Neutrophil (primary cell): ENCODE data around the gene ZFP91.

Experiments used
- H3K27ac ChIP-seq: fragments of 200-600 bp; sonication (generic); 2 replicates; pipeline ENCODE4 v1.5.1; 2016; ENCODE audit warnings: mild to moderate bottlenecking, moderate library complexity
- H3K27me3 ChIP-seq: fragments of 200-600 bp; sonication (generic); 2 replicates; pipeline ENCODE4 v1.6.0; 2016; ENCODE audit warnings: mild to moderate bottlenecking
- H3K36me3 ChIP-seq: fragments of 200-600 bp; sonication (generic); 2 replicates; pipeline ENCODE4 v1.5.1; 2017
- H3K4me1 ChIP-seq, 2 experiments: fragments of 200-600 bp in 1 of 2; sonication (generic) in 1 of 2; 1 replicate in 1 of 2; 2 replicates in 1 of 2; pipeline versions ENCODE4 v1.5.1 to v1.6.1; 2013 to 2016; ENCODE audit warnings: low read depth in 1 of 2, low read length in 1 of 2, mild to moderate bottlenecking in 1 of 2, moderate library complexity in 1 of 2; ENCODE audit not compliant: control insufficient read depth in 1 of 2, insufficient read depth in 1 of 2
- H3K4me3 ChIP-seq, 2 experiments: fragments of 200-600 bp in 1 of 2; sonication (generic) in 1 of 2; 1 replicate in 1 of 2; 2 replicates in 1 of 2; pipeline ENCODE4 v1.5.1; 2013 to 2016; ENCODE audit warnings: low read depth in 1 of 2, low read length in 1 of 2, mild to moderate bottlenecking in 1 of 2, moderate library complexity in 1 of 2
- H3K9me3 ChIP-seq: fragments of 200-600 bp; sonication (generic); 2 replicates; pipeline ENCODE4 v1.5.1; 2016
- CTCF ChIP-seq: fragments of 200-600 bp; sonication (generic); IDR thresholded peaks from 2 replicates; pipeline ENCODE4 v1.5.1; 2016; ENCODE audit warnings: antibody characterized with exemption

Gene ZFP91

GRCh38 chr11:58631378-58631777 lies 52.5 kb downstream of the ZFP91 start:
- Histone ChIP-seq H3K36me3 (peaks cover 8% of the 10 kb centered on the region), H3K4me1 (no peaks in the 10 kb centered on the region), H3K27ac (no peak overlapping the region), H3K27me3 (no peaks in the 10 kb centered on the region), H3K4me3 (no peak overlapping the region), H3K9me3 (no peaks in the 10 kb centered on the region)
- TF ChIP-seq CTCF, result no peak

GRCh38 chr11:58632510-58632909 lies 53.6 kb downstream of the ZFP91 start:
- TF ChIP-seq CTCF, result no peak
- Histone ChIP-seq H3K9me3 (no peaks in the 10 kb centered on the region), H3K4me3 (no peak overlapping the region), H3K36me3 (peaks cover 5% of the 10 kb centered on the region), H3K27me3 (no peaks in the 10 kb centered on the region), H3K4me1 (no peaks in the 10 kb centered on the region), H3K27ac (no peak overlapping the region)

GRCh38 chr11:58636587-58636986 lies 57.7 kb downstream of the ZFP91 start:
- no peak for TF ChIP-seq CTCF
- no peak overlapping the region for H3K27ac ChIP-seq

GRCh38 chr11:58637371-58637770 lies 58.5 kb downstream of the ZFP91 start:
- Histone ChIP-seq H3K27ac (no peak overlapping the region), H3K4me3 (no peak overlapping the region), H3K4me1 (no peaks in the 10 kb centered on the region), H3K9me3 (no peaks in the 10 kb centered on the region), H3K36me3 (no peaks in the 10 kb centered on the region), H3K27me3 (no peaks in the 10 kb centered on the region)
- no peak for TF ChIP-seq CTCF

More at GRCh38 chr11:58636587-58636986, 57.7 kb downstream of the ZFP91 start:
- no peaks in the 10 kb centered on the region for H3K9me3 ChIP-seq
- no peaks in the 10 kb centered on the region for H3K4me1 ChIP-seq
- no peak overlapping the region for H3K4me3 ChIP-seq
- no peaks in the 10 kb centered on the region for H3K36me3 ChIP-seq
- no peaks in the 10 kb centered on the region for H3K27me3 ChIP-seq

- Histone ChIP-seq H3K36me3 (no peaks in the 10 kb centered on the region), H3K4me1 (no peaks in the 10 kb centered on the region), H3K9me3 (no peaks in the 10 kb centered on the region), H3K4me3 (no peak overlapping the region), H3K27me3 (no peaks in the 10 kb centered on the region), H3K27ac (no peak overlapping the region)
- TF ChIP-seq CTCF, result no peak
Observed at GRCh38 chr11:58639103-58639502, 60.2 kb downstream of the ZFP91 start.

GRCh38 chr11:58639669-58640068 lies 60.8 kb downstream of the ZFP91 start:
- TF ChIP-seq CTCF, result no peak
- H3K36me3 ChIP-seq, result no peaks in the 10 kb centered on the region

More at GRCh38 chr11:58639669-58640068, 60.8 kb downstream of the ZFP91 start:
- Histone ChIP-seq H3K27me3 (no peaks in the 10 kb centered on the region), H3K4me1 (no peaks in the 10 kb centered on the region), H3K27ac (no peak overlapping the region), H3K4me3 (no peak overlapping the region), H3K9me3 (no peaks in the 10 kb centered on the region)
